Lung (tissue), 12 donors: Measurements from ENCODE around the gene CALM1. TPM values are rescaled to one million over a fixed set of nuclear protein-coding genes. Genes with fewer than 3 reads are reported as not detected.

Experiments
- ATAC-seq: fragments of 200-7000 bp; cut with Tn5 transposase; one replicate; pipeline ENCODE4 v1.9.1; 2020; ENCODE audit warnings: moderate number of reproducible peaks; ENCODE audit not compliant: insufficient read depth, low FRiP score
- DNase-seq, 3 donors: peaks; one replicate each; pipeline ENCODE4 v3.0.0-alpha.2; 2013 to 2017
- H3K27ac ChIP-seq, 2 donors: one replicate each; pipeline ENCODE4 v1.5.1; 2013; ENCODE audit warnings: mild to moderate bottlenecking in 2 of 2, moderate library complexity in 2 of 2, control low read depth in 1 of 2, inconsistent platforms in 1 of 2, low read depth in 1 of 2, low read length in 1 of 2
- H3K27me3 ChIP-seq, 3 donors: one replicate each; pipeline ENCODE4 v1.5.1; 2013; ENCODE audit warnings: low read length in 2 of 3; ENCODE audit not compliant: control insufficient read depth in 3 of 3, insufficient read depth in 3 of 3
- H3K36me3 ChIP-seq, 4 donors: one replicate each; pipeline ENCODE4 v1.5.1; 2013; ENCODE audit warnings: low read length in 4 of 4, mild to moderate bottlenecking in 1 of 4, moderate library complexity in 1 of 4; ENCODE audit not compliant: control insufficient read depth in 4 of 4, insufficient read depth in 4 of 4
- H3K4me1 ChIP-seq, 5 donors: one replicate each; pipeline ENCODE4 v1.5.1; 2013; ENCODE audit warnings: low read length in 5 of 5, mild to moderate bottlenecking in 2 of 5, moderate library complexity in 1 of 5; ENCODE audit not compliant: control insufficient read depth in 5 of 5, insufficient read depth in 5 of 5
- H3K4me3 ChIP-seq: one replicate; pipeline ENCODE4 v1.5.1; 2013; ENCODE audit warnings: mild to moderate bottlenecking, control low read depth, moderate library complexity
- H3K9ac ChIP-seq, 2 donors: one replicate each; pipeline ENCODE4 v1.5.1; 2013; ENCODE audit warnings: low read length in 2 of 2, control low read depth in 1 of 2; ENCODE audit not compliant: insufficient read depth in 1 of 2
- H3K9me3 ChIP-seq, 4 donors: one replicate each; pipeline ENCODE4 v1.5.1; 2013; ENCODE audit warnings: low read length in 3 of 4, mild to moderate bottlenecking in 1 of 4, moderate library complexity in 1 of 4; ENCODE audit not compliant: control insufficient read depth in 4 of 4, insufficient read depth in 3 of 4
- WGBS, 2 donors: extraction: QIAGEN DNeasy Blood & Tissue Kit; methylation state at CpG; one replicate each; pipeline ENCODE4 v1.1.7; 2013; 5-methylcytosine and 5-hydroxymethylcytosine counted together
- polyA plus RNA-seq, 2 donors: library from polyadenylated mRNA; stranded (reverse); fragments of 200-250 nt; gene quantifications; one replicate each; pipeline ENCODE4 v1.2.1, GENCODE V29; 2013
- total RNA-seq, 2 donors: library from RNA; depleted of rRNA in 1 of 2; stranded (reverse); fragments of >200 nt in 1 of 2; gene quantifications; one replicate each; pipeline ENCODE4 v1.2.1, GENCODE V29; 2014 to 2021
- TF ChIP-seq, protein P1 (sequence below): IDR thresholded peaks from 2 replicates; pipeline ENCODE4 v1.5.1; 2012; ENCODE audit warnings: mild to moderate bottlenecking; ENCODE audit errors: control extremely low read depth, extremely low read depth
- donor health status: control.
- donor health status: control.
- donor health status: Bipolar disorder and iron deficiency.
- donor health status: healthy.
- donor health status: DM: yes; HTN: yes; CAD: no.

The CALM1 gene
- total and polyA plus RNA-seq, 4 donors = 364 to 543 (median 478) TPM

GRCh38 chr14:90451961-90452360 lies 55.1 kb downstream of the CALM1 start:
- DNase-seq (no peak), ATAC-seq (no peak)
- TF ChIP-seq, protein P1, sequence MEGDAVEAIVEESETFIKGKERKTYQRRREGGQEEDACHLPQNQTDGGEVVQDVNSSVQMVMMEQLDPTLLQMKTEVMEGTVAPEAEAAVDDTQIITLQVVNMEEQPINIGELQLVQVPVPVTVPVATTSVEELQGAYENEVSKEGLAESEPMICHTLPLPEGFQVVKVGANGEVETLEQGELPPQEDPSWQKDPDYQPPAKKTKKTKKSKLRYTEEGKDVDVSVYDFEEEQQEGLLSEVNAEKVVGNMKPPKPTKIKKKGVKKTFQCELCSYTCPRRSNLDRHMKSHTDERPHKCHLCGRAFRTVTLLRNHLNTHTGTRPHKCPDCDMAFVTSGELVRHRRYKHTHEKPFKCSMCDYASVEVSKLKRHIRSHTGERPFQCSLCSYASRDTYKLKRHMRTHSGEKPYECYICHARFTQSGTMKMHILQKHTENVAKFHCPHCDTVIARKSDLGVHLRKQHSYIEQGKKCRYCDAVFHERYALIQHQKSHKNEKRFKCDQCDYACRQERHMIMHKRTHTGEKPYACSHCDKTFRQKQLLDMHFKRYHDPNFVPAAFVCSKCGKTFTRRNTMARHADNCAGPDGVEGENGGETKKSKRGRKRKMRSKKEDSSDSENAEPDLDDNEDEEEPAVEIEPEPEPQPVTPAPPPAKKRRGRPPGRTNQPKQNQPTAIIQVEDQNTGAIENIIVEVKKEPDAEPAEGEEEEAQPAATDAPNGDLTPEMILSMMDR = no peak
- Histone ChIP-seq H3K36me3 (no peaks in the 10 kb centered on the region), H3K27me3 (no peaks in the 10 kb centered on the region), H3K9ac (no peak overlapping the region), H3K4me3 (no peak overlapping the region), H3K27ac (no peak overlapping the region), H3K9me3 (peaks cover 0 to 7% (median 3%) of the 10 kb centered on the region in 4 donors), H3K4me1 (peaks cover 0 to 30% (median 9%) of the 10 kb centered on the region in 5 donors)
- WGBS, 2 donors = 39 to 63% methylated on average over 4 of the region's 4 CpGs

DNA sequence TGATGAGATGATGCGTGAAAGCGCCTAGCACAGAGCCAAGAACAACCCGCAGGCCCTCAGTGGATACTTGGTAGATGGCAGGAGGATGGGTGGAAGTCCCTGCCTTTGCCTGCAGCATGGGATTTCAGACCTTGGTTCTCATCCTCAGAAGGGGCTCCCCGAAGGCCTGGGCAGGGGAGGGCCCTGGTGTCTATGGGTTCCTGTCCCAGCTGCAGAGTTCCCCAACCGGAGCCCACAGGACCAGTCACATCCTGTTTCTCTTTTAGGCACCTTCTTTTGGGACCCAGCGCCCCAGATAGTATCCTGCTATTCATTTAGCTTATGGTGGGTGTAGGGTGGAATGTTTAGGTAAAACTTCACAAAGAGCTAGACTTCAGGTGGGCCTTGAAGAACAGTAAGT lies 55.5 kb downstream of the CALM1 start:
- Histone ChIP-seq H3K27me3 (no peaks in the 10 kb centered on the region), H3K27ac (no peak overlapping the region), H3K9me3 (peaks cover 0 to 7% (median 3%) of the 10 kb centered on the region in 4 donors), H3K36me3 (no peaks in the 10 kb centered on the region), H3K4me3 (no peak overlapping the region), H3K9ac (no peak overlapping the region), H3K4me1 (peaks cover 0 to 30% (median 9%) of the 10 kb centered on the region in 5 donors)
- ATAC-seq = no peak
- 71 to 73% methylated on average over 6 of the region's 6 CpGs for WGBS, 2 donors
- TF ChIP-seq, protein P1 = no peak
- DNase-seq = no peak

- no peaks in the 10 kb centered on the region for H3K9me3 ChIP-seq
- TF ChIP-seq, protein P1 = no peak
- ATAC-seq = no peak
- peak overlapping the region in 1 of 2 donors; percentile 12 for H3K27ac ChIP-seq
- H3K4me1 ChIP-seq = peaks cover 0 to 30% (median 9%) of the 10 kb centered on the region in 5 donors
- no peak overlapping the region for H3K4me3 ChIP-seq
- WGBS, 2 donors = 61 to 73% methylated on average over 18 of the region's 18 CpGs
- H3K36me3 ChIP-seq = no peaks in the 10 kb centered on the region
- peak; percentile 87 to 94 (median 89) for DNase-seq
- H3K9ac ChIP-seq = no peak overlapping the region
- H3K27me3 ChIP-seq = no peaks in the 10 kb centered on the region
These were observed 56.6 kb downstream of the CALM1 start for GRCh38 chr14:90453401-90453951.
